Heart left ventricle (tissue), 16 donors: Measurements from ENCODE around the gene SLC12A4. TPM values are rescaled to one million over a fixed set of nuclear protein-coding genes. Genes with fewer than 3 reads are reported as not detected.
"Not testable (repeated sequence)": the region's sequence is repeated elsewhere in the genome, so short reads cannot be mapped to it uniquely, and the experiment has no call there.

Experiments used
- ATAC-seq, 4 donors: fragments of 200-7000 bp; cut with Tn5 transposase; one replicate each; pipeline ENCODE4 v1.9.1; 2020 to 2022; ENCODE audit warnings: moderate library complexity in 4 of 4, mild to moderate bottlenecking in 3 of 4, moderate number of reproducible peaks in 1 of 4
- DNase-seq, 5 donors: peaks; one replicate each; pipeline ENCODE4 v3.0.0-alpha.2; 2020
- H3K27ac ChIP-seq, 12 donors: fragments of 200-600 bp; sonication (generic) in 4 of 12; one replicate each; pipeline versions ENCODE4 v1.5.0 to v1.8.0; 2016 to 2022; ENCODE audit warnings: mild to moderate bottlenecking in 2 of 12
- H3K27me3 ChIP-seq, 9 donors: fragments of 200-600 bp; sonication (generic) in 2 of 9; one replicate each; pipeline versions ENCODE4 v1.5.1 to v1.8.0; 2016 to 2022; ENCODE audit warnings: mild to moderate bottlenecking in 3 of 9
- H3K36me3 ChIP-seq, 9 donors: fragments of 200-600 bp; sonication (generic) in 2 of 9; one replicate each; pipeline versions ENCODE4 v1.5.0 to v1.8.0; 2018 to 2022; ENCODE audit warnings: mild to moderate bottlenecking in 2 of 9
- H3K4me1 ChIP-seq, 12 donors: fragments of 200-600 bp; sonication (generic) in 4 of 12; one replicate each; pipeline versions ENCODE4 v1.5.0 to v1.8.0; 2016 to 2022; ENCODE audit warnings: mild to moderate bottlenecking in 3 of 12
- H3K4me3 ChIP-seq, 12 donors: fragments of 200-600 bp; sonication (generic) in 4 of 12; one replicate each; pipeline versions ENCODE4 v1.5.0 to v1.8.0; 2017 to 2022; ENCODE audit warnings: mild to moderate bottlenecking in 9 of 12, moderate library complexity in 4 of 12
- H3K9me3 ChIP-seq, 12 donors: fragments of 200-600 bp; sonication (generic) in 4 of 12; one replicate each; pipeline versions ENCODE4 v1.5.0 to v1.8.0; 2016 to 2022; ENCODE audit warnings: mild to moderate bottlenecking in 1 of 12
- CTCF ChIP-seq, 12 donors: fragments of 200-600 bp; sonication (generic) in 4 of 12; IDR thresholded peaks; one replicate each; pipeline versions ENCODE4 v1.5.0 to v1.8.0; 2018 to 2022; ENCODE audit warnings: antibody characterized with exemption in 12 of 12, mild to moderate bottlenecking in 5 of 12
- POLR2A ChIP-seq, 2 donors: fragments of 450-650 bp; IDR thresholded peaks; one replicate each; pipeline ENCODE4 v1.6.1; 2017; ENCODE audit warnings: antibody characterized with exemption in 2 of 2, mild to moderate bottlenecking in 2 of 2, moderate library complexity in 2 of 2
- WGBS, 4 donors: extraction: QIAGEN DNeasy Blood & Tissue Kit in 2 of 4; methylation state at CpG; one replicate each; pipeline versions ENCODE4 v1.1.5 to v1.1.7; 2013 to 2018; 5-methylcytosine and 5-hydroxymethylcytosine counted together
- intact Hi-C, 10 donors: fragments of 100-400 bp; cut with DNase I; formaldehyde crosslinking; loops; one replicate each; pipeline versions ENCODE4 v1.11.1 to v1.14.2; 2022
- polyA plus RNA-seq, 2 donors: library from polyadenylated mRNA; stranded (reverse); fragments of 200-250 nt; gene quantifications; one replicate each; pipeline ENCODE4 v1.2.3, GENCODE V29; 2013
- total RNA-seq, 9 donors: library from RNA; depleted of rRNA in 2 of 9; stranded (reverse); fragments of >200 nt in 2 of 9; fragmentation: NEBNext Ultra II Directional in 3 of 9; extraction: Animal tissue kit (Norgen Biotek cat#: 25700) in 3 of 9; gene quantifications; one replicate each; pipeline versions ENCODE4 v1.1.0 to v1.2.4, GENCODE V29; 2016 to 2023
- donor health status: ischemic (EF 13 %, LVEDD 7.1; RV severe dilation, severe dysfunction).
- donor health status: healthy with polysubstance abuse.
- donor health status: DM: no; HTN: yes; CAD: no.
- donor health status: DM: no; HTN: no; CAD: no.
- donor health status: ischemic (EF 25% LVEDD 6.9; RV normal size, moderate dysfunction).
- donor health status: ischemic (EF 25% LVEDD 5.7; RV mildly dilated, moderate dysfunction).
- donor health status: healthy.
- donor health status: DM: yes; HTN: yes; CAD: no.
- donor health status: ischemic (EF 35%, LVEDD 5.7; RV mildly dilated, moderate dysfunction).
- donor health status: nonischemic (EF 11% LVEDD 7.7; RV severe dilation, severe dysfunction).
- donor health status: DM: yes; HTN: yes; CAD: no.
- donor health status: PGD.
- donor health status: ischemic (EF 29% LVEDD 5.4; RV normal size, mild dysfunction).
- donor health status: nonischemic (EF 23%, LVEDD 6.1; RV moderate dilation, normal function).

Gene SLC12A4
- total and polyA plus RNA-seq, 11 donors = 64.6 to 92.2 (median 85.9) TPM

DNA sequence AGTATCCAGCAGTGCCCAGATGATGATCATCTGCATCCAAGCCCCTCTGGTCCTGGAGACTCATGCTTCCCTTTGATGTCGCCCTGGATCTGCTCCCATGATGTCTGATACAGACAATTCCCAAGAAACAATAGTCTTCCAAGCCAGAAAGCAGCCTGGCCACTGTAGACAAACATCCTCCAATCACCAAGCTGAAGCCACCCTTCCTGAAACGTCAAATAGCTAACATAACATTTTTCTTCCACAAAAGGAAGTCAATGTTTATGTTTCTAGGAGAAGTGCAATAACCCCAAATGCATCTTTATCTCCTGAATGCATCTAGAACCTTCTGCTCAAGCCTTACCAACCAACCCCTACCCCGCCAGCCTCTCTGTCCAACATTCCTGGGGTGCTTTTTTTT is 32.0 kb upstream of the SLC12A4 start:
- Histone ChIP-seq H3K27ac (peak overlapping the region in 11 of 12 donors; percentile 40 to 94 (median 67)), H3K4me1 (peaks cover 0 to 57% (median 8%) of the 10 kb centered on the region in 12 donors), H3K9me3 (no peaks in the 10 kb centered on the region), H3K4me3 (peak overlapping the region in 3 of 12 donors; percentile 15 to 56 (median 18)), H3K36me3 (no peaks in the 10 kb centered on the region), H3K27me3 (no peaks in the 10 kb centered on the region)
- DNase-seq (peak in 2 of 5 donors; percentile 36 to 53), ATAC-seq (peak; percentile 39 to 90 (median 68))
- WGBS, 4 donors = 46 to 56% (median 50%) methylated on average over 3 of the region's 3 CpGs
- TF ChIP-seq CTCF (IDR thresholded peaks at IDR 0.05) (no peak), POLR2A (IDR thresholded peaks at IDR 0.05) (no peak)
- intact Hi-C loops = no loop called here

DNA sequence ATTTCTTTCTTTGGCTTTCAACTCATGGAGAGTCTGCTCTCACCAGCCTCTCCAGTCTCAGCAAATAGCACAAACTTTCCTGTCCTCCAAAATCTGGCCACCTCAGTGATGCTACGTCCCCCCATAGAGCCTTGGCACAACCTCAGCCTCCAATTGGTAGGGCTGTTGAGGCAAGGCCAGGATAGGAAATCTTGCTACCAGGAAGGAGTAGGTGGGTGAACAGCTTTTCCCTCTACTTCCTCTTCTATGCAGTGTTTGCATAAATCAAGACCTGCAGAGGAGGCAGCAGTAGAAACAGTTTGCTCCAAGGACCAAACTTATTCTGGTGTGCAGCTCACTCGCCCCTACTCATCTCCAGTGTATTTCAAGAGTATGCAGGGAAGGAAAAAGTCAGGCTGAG is 31.5 kb upstream of the SLC12A4 start:
- DNase-seq (no peak), ATAC-seq (peak; percentile 33 to 60 (median 46))
- intact Hi-C loops = loop anchor here in 3 of 10 donors (10.0 kb wide), 2 partner anchors 45 to 225 kb away; no protein-coding TSS in a partner anchor
- WGBS, 4 donors = 62 to 72% (median 70%) methylated on average over 2 of the region's 2 CpGs
- peak overlapping the region in 3 of 12 donors; percentile 15 to 56 (median 18) for H3K4me3 ChIP-seq
- H3K27me3 ChIP-seq = no peaks in the 10 kb centered on the region
- H3K9me3 ChIP-seq = no peaks in the 10 kb centered on the region
- H3K36me3 ChIP-seq = no peaks in the 10 kb centered on the region
- peak overlapping the region in 10 of 12 donors; percentile 45 to 94 (median 65) for H3K27ac ChIP-seq
- H3K4me1 ChIP-seq = peaks cover 0 to 57% (median 8%) of the 10 kb centered on the region in 12 donors
- no peak for TF ChIP-seq CTCF (IDR thresholded peaks at IDR 0.05)
- no peak for TF ChIP-seq POLR2A (IDR thresholded peaks at IDR 0.05)

- H3K27me3 ChIP-seq, H3K36me3 ChIP-seq, H3K9me3 ChIP-seq: not testable (repeated sequence)
- intact Hi-C loops = loop anchor here in 3 of 10 donors (10.0 kb wide), 2 partner anchors 46 to 226 kb away; no protein-coding TSS in a partner anchor
- ATAC-seq = peak; percentile 48 to 84 (median 71)
- Histone ChIP-seq H3K27ac (peak within 1 kb of the TSS in 10 of 12 donors; percentile 45 to 94 (median 65)), H3K4me1 (peaks cover 0 to 55% (median 9%) of the 10 kb centered on the region in 12 donors), H3K4me3 (peak within 1 kb of the TSS in 6 of 12 donors; percentile 12 to 56 (median 27))
- peak in 2 of 5 donors; percentile 38 to 47 for DNase-seq
- 75 to 83% (median 76%) methylated on average over 18 of the region's 18 CpGs for WGBS, 4 donors
These were observed 30.6 kb upstream of the SLC12A4 start, which contains the start of gene DPEP2 for GRCh38 chr16:67998779-67999688. Gene DPEP2 (minus strand): TSS chr16:67999484. CDS start chr16:67993212, 6,272 bp downstream.

DNA sequence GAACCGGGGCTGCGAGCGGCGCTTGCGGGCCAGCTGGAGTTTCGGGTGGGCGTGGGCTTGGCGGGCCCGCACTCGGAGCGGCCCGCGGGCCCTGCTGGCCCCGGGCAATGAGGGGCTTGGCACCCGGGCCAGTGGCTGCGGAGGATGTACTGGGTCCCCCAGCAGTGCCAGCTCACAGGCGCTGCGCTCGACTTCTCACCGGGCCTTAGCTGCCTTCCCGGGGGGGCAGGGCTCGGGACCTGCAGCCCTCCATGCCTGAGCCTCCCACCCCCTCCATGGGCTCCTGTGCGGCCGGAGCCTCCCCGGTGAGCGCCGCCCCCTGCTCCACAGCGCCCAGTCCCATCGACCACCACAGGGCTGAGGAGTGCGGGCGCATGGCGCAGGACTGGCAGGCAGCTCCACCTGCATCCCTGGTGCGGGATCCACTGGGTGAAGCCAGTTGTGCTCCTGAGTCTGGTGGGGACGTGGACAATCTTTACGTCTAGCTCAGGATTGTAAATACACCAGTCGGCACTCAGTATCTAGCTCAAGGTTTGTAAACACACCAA is 29.9 kb upstream of the SLC12A4 start:
- intact Hi-C loops = loop anchor here in 3 of 10 donors (10.0 kb wide), 2 partner anchors 46 to 226 kb away; no protein-coding TSS in a partner anchor
- not testable (repeated sequence) for DNase-seq, H3K9me3 ChIP-seq, H3K27ac ChIP-seq, H3K36me3 ChIP-seq, ATAC-seq, H3K27me3 ChIP-seq
- peaks cover 0 to 62% (median 16%) of the 10 kb centered on the region in 12 donors for H3K4me1 ChIP-seq
- WGBS, 4 donors = 93 to 98% (median 97%) methylated on average over 18 to 36 of the region's 36 CpGs
- H3K4me3 ChIP-seq = peak overlapping the region in 2 of 12 donors; percentile 28 to 56
